Measurements from ENCODE around the gene GNG12.

The GNG12 gene

GRCh38 chr1:67754526-67754920, 78.7 kb downstream of the GNG12 start:
- peaks cover 21% of the 10 kb centered on the region for H3K27me3 Mint-ChIP-seq
- CTCF ChIA-PET = interaction anchor here (1.1 to 1.5 kb wide), 3 partner anchors 80 to 222 kb away, joined by 3 to 8 read pairs (median 4); no protein-coding TSS in a partner anchor
- H3K4me1 Mint-ChIP-seq = peaks cover 14% of the 10 kb centered on the region
- no peak for DNase-seq
- H3K4me3 Mint-ChIP-seq = no peak overlapping the region
- H3K36me3 Mint-ChIP-seq = no peaks in the 10 kb centered on the region
- no peaks in the 10 kb centered on the region for H3K9me3 Mint-ChIP-seq
- no peak overlapping the region for H3K27ac Mint-ChIP-seq

- peaks cover 21% of the 10 kb centered on the region for H3K27me3 Mint-ChIP-seq
- DNase-seq = no peak
- no peak overlapping the region for H3K27ac Mint-ChIP-seq
- peaks cover 15% of the 10 kb centered on the region for H3K4me1 Mint-ChIP-seq
- H3K36me3 Mint-ChIP-seq = no peaks in the 10 kb centered on the region
- no peaks in the 10 kb centered on the region for H3K9me3 Mint-ChIP-seq
- CTCF ChIA-PET = interaction anchor here (1.1 to 1.5 kb wide), 4 partner anchors 79 to 254 kb away, joined by 3 to 8 read pairs (median 4); no protein-coding TSS in a partner anchor
- H3K4me3 Mint-ChIP-seq = no peak overlapping the region
Observed at GRCh38 chr1:67753776-67754525, 79.3 kb downstream of the GNG12 start.

DNA sequence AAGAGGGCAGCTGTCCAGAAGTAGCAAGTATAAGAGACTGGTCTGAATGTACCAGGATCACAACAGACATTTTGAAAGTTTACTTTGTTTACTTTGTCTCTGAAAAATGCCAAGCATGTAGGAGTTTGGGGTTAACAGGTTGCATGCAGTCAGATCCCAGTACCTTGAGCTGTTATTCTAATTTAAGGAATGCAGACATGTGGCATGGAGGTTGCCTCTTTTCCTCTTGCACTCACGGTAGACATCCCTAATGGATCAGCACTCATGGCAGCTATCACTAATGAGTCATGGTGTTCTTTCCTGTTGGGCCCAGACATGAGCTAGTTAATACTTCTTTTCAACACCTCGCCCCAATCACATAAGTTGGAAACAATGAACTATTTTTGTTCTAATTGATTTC, 81.0 kb downstream of the GNG12 start:
- Mint-ChIP-seq H3K27ac (no peak overlapping the region), H3K4me3 (no peak overlapping the region), H3K4me1 (peaks cover 25% of the 10 kb centered on the region), H3K9me3 (no peaks in the 10 kb centered on the region), H3K27me3 (peaks cover 34% of the 10 kb centered on the region), H3K36me3 (no peaks in the 10 kb centered on the region)
- DNase-seq = no peak
- CTCF ChIA-PET = interaction anchor here (0.7 to 1.7 kb wide), 4 partner anchors 13 to 190 kb away, joined by 3 to 5 read pairs (median 3); no protein-coding TSS in a partner anchor

DNA sequence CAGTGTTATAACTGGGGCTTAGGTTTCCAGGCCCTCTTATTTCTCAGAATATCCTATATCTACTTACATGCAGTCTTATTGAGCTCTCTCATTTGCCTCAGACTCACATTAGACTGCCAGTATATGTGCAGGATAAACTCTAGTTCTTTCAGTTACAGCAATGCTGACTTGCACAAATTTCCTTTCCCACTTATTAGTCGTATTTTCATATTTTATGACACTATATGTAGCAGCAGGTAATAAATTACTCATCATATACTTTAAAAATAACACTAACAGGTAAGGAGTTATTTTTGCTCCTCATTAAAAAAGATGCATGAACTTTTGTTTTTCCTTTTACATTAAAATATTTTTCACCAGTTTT, 82.6 kb downstream of the GNG12 start:
- H3K9me3 Mint-ChIP-seq = no peaks in the 10 kb centered on the region
- no peak overlapping the region for H3K27ac Mint-ChIP-seq
- no peak for DNase-seq
- H3K27me3 Mint-ChIP-seq = peaks cover 41% of the 10 kb centered on the region
- peaks cover 30% of the 10 kb centered on the region for H3K4me1 Mint-ChIP-seq
- H3K36me3 Mint-ChIP-seq = no peaks in the 10 kb centered on the region
- H3K4me3 Mint-ChIP-seq = no peak overlapping the region
- CTCF ChIA-PET = interaction anchor here (1.3 kb wide), 1 partner anchor 10 kb away, joined by 6 read pairs; no protein-coding TSS in a partner anchor

DNA sequence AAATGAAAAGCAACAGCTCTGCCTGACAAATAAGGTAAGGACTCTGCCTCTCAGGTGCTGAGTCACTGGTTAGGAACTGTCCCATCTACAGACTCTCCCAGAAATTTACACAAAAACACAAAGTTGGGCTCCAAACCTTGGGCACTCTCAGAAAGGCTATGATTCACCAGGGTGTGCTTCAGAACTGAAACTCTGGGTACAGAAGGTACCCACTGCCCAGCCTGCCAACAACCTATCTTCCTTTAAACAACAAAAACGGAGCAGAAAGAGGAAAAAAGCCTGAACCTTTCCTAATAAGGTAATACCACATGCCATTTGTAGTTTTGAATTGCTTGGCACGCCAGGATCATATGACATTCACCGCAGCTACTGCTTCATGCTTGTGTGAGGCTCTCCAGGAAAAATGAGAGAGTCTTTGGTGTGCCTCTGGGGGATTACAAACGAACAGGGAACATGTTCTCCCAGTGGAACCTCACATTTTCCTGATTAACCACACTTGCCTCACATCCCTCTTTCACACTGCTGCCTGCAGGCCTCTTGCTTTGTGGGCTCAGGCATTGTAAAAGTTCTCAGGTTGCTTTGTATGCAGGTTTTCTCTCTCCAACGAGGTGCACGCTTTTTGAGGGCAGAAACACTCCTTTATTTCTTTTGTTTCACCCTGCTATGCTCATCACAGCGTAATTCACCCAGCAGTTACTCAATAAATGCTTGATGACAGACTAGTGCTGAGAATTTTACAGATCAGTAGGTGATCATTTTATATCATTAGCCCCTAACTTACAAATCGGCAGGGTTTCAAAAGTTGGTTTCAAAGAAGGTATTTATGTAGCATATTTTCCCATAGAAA, 83.2 kb downstream of the GNG12 start:
- no peak for DNase-seq
- CTCF ChIA-PET = interaction anchor here (1.3 to 1.8 kb wide), 3 partner anchors 8 to 10 kb away, joined by 3 to 6 read pairs (median 5); no protein-coding TSS in a partner anchor
- H3K9me3 Mint-ChIP-seq = no peaks in the 10 kb centered on the region
- no peaks in the 10 kb centered on the region for H3K36me3 Mint-ChIP-seq
- H3K4me1 Mint-ChIP-seq = peaks cover 30% of the 10 kb centered on the region
- H3K27me3 Mint-ChIP-seq = peaks cover 45% of the 10 kb centered on the region
- H3K4me3 Mint-ChIP-seq = no peak overlapping the region
- H3K27ac Mint-ChIP-seq = no peak overlapping the region

GRCh38 chr1:67749263-67749843, 83.9 kb downstream of the GNG12 start:
- H3K36me3 Mint-ChIP-seq = no peaks in the 10 kb centered on the region
- H3K4me1 Mint-ChIP-seq = peaks cover 26% of the 10 kb centered on the region
- no peaks in the 10 kb centered on the region for H3K9me3 Mint-ChIP-seq

GRCh38 chr1:67748630-67749029, 84.6 kb downstream of the GNG12 start:
- no peak overlapping the region for H3K4me3 Mint-ChIP-seq
- H3K27me3 Mint-ChIP-seq = peaks cover 43% of the 10 kb centered on the region
- no peak for DNase-seq
- H3K9me3 Mint-ChIP-seq = no peaks in the 10 kb centered on the region
- no peaks in the 10 kb centered on the region for H3K36me3 Mint-ChIP-seq
- H3K27ac Mint-ChIP-seq = no peak overlapping the region
- H3K4me1 Mint-ChIP-seq = peaks cover 22% of the 10 kb centered on the region
- CTCF ChIA-PET = interaction anchor here (1.8 kb wide), 1 partner anchor 12 kb away, joined by 5 read pairs; no protein-coding TSS in a partner anchor

More at GRCh38 chr1:67749263-67749843, 83.9 kb downstream of the GNG12 start:
- CTCF ChIA-PET = interaction anchor here (1.3 to 1.8 kb wide), 2 partner anchors 9 to 11 kb away, joined by 3 to 5 read pairs; no protein-coding TSS in a partner anchor
- Mint-ChIP-seq H3K4me3 (no peak overlapping the region), H3K27me3 (peaks cover 45% of the 10 kb centered on the region), H3K27ac (no peak overlapping the region)
- no peak for DNase-seq

GRCh38 chr1:67747671-67748546, 85.4 kb downstream of the GNG12 start:
- H3K36me3 Mint-ChIP-seq = no peaks in the 10 kb centered on the region
- CTCF ChIA-PET = interaction anchor here (1.1 to 1.8 kb wide), 3 partner anchors 12 to 45 kb away, joined by 3 to 6 read pairs (median 5); no protein-coding TSS in a partner anchor
- DNase-seq = no peak
- H3K27me3 Mint-ChIP-seq = peaks cover 41% of the 10 kb centered on the region
- no peak overlapping the region for H3K27ac Mint-ChIP-seq
- no peak overlapping the region for H3K4me3 Mint-ChIP-seq
- peaks cover 22% of the 10 kb centered on the region for H3K4me1 Mint-ChIP-seq
- H3K9me3 Mint-ChIP-seq = no peaks in the 10 kb centered on the region

GRCh38 chr1:67745875-67746698, 87.2 kb downstream of the GNG12 start:
- H3K9me3 Mint-ChIP-seq = no peaks in the 10 kb centered on the region
- DNase-seq = no peak
- no peak overlapping the region for H3K27ac Mint-ChIP-seq
- no peaks in the 10 kb centered on the region for H3K36me3 Mint-ChIP-seq
- peaks cover 22% of the 10 kb centered on the region for H3K4me1 Mint-ChIP-seq
- CTCF ChIA-PET = interaction anchor here (0.8 to 1.8 kb wide), 4 partner anchors 14 to 375 kb away, joined by 4 to 6 read pairs (median 4); no protein-coding TSS in a partner anchor
- H3K4me3 Mint-ChIP-seq = no peak overlapping the region
- H3K27me3 Mint-ChIP-seq = peaks cover 48% of the 10 kb centered on the region

DNA sequence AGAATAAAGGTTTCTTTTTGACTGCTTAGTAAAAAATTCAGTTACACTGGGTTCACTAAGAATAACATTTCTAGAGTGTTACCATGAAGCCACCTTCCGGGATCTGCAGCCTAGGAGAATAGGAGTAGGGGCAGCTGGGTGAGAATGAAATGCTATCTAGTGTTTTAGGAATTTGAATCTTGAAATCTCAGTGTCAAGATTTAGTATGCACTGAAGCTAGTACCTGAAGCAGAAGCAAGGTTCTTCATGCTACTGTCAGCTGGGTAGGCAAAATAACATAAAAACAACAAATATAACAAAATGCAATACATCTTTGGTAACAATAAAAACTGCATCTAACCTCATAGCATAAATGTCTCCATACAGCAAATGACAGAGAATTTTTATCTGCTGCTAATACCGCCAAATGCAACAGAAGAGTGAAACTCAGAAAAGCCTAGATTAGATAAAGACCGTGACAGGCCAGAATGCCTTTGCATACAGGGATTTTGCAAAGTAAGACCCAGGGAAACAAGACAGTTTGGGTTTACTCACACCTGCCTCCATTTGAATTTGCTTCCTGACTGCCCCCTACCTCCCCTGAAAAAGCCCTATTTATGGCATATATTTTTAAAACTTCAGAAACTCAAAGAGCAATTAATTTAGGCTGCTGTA, 90.1 kb downstream of the GNG12 start:
- CTCF ChIA-PET = interaction anchor here (1.9 kb wide), 1 partner anchor 17 kb away, joined by 11 read pairs; no protein-coding TSS in a partner anchor
- no peak overlapping the region for H3K27ac Mint-ChIP-seq
- H3K27me3 Mint-ChIP-seq = peaks cover 37% of the 10 kb centered on the region
- H3K4me3 Mint-ChIP-seq = no peak overlapping the region
- DNase-seq = no peak
- H3K36me3 Mint-ChIP-seq = no peaks in the 10 kb centered on the region
- peaks cover 10% of the 10 kb centered on the region for H3K4me1 Mint-ChIP-seq
- no peaks in the 10 kb centered on the region for H3K9me3 Mint-ChIP-seq

GRCh38 chr1:67741736-67742135, 91.5 kb downstream of the GNG12 start:
- no peak overlapping the region for H3K4me3 Mint-ChIP-seq
- CTCF ChIA-PET = interaction anchor here (0.6 to 1.0 kb wide), 2 partner anchors 19 to 24 kb away, joined by 3 to 4 read pairs; no protein-coding TSS in a partner anchor
- peaks cover under 1% of the 10 kb centered on the region for H3K36me3 Mint-ChIP-seq
- H3K4me1 Mint-ChIP-seq = peaks cover 6% of the 10 kb centered on the region
- H3K27ac Mint-ChIP-seq = no peak overlapping the region
- no peaks in the 10 kb centered on the region for H3K9me3 Mint-ChIP-seq
- DNase-seq = no peak
- peaks cover 22% of the 10 kb centered on the region for H3K27me3 Mint-ChIP-seq

- no peaks in the 10 kb centered on the region for H3K9me3 Mint-ChIP-seq
- H3K4me1 Mint-ChIP-seq = peaks cover 7% of the 10 kb centered on the region
- H3K27me3 Mint-ChIP-seq = peaks cover 18% of the 10 kb centered on the region
- H3K27ac Mint-ChIP-seq = no peak overlapping the region
- CTCF ChIA-PET = interaction anchor here (0.6 to 1.0 kb wide), 2 partner anchors 19 to 23 kb away, joined by 3 to 4 read pairs; no protein-coding TSS in a partner anchor
- H3K4me3 Mint-ChIP-seq = no peak overlapping the region
- peaks cover 5% of the 10 kb centered on the region for H3K36me3 Mint-ChIP-seq
- DNase-seq = no peak
Observed at GRCh38 chr1:67741121-67741520, 92.1 kb downstream of the GNG12 start.
